HCT116 (cell line): ENCODE results near the gene MLH1. TPM values are rescaled to one million over a fixed set of nuclear protein-coding genes. Genes with fewer than 3 reads are reported as not detected.

ENCODE experiments used
- ATAC-seq: fragments of 200-7000 bp; cut with Tn5 transposase; 2 replicates; pipeline ENCODE4 v1.9.1; 2020; ENCODE audit warnings: mild to moderate bottlenecking, moderate library complexity
- BruUV-seq: library from RNA; stranded (reverse); fragments of 400-500 nt; replicated peaks from 2 replicates; lab custom pipeline; 2021; lab: Mats Ljungman, UMichigan
- CTCF ChIA-PET: fragments of 300-600 bp; sonication (Branson Sonifier 250); formaldehyde crosslinking; loops from one replicate; lab custom pipeline; 2021; ENCODE audit warnings: antibody characterized with exemption; lab: Charles Lee
- POLR2A ChIA-PET: fragments of 300-600, 350-600 bp; sonication (Branson Sonifier 250); formaldehyde crosslinking; loops from one replicate; lab custom pipeline; 2021; ENCODE audit warnings: antibody characterized with exemption; lab: Charles Lee
- RAD21 ChIA-PET, 2 experiments: fragments of 300-600 bp; sonication (Branson Sonifier 250); formaldehyde crosslinking; loops; one replicate each; lab custom pipeline; 2023; ENCODE audit warnings: low total read pairs in 2 of 2; ENCODE audit not compliant: uncharacterized antibody in 2 of 2, unreplicated experiment in 2 of 2, low non-redundant PET in 1 of 2; lab: Charles Lee
- DNase-seq: peaks from one replicate; pipeline ENCODE4 v3.0.0-alpha.2; 2010; ENCODE audit warnings: low read depth, low spot score
- H2AFZ ChIP-seq: fragments of 200-600 bp; shearing (Covaris generic), sonication (generic); 2 replicates; pipeline ENCODE4 v1.6.1; 2017; ENCODE audit warnings: low read depth, mixed run types, mixed read lengths, antibody characterized with exemption, low read length; ENCODE audit not compliant: poor library complexity, severe bottlenecking
- H3K27ac ChIP-seq: 2 replicates; pipeline ENCODE4 v1.5.1; 2012; ENCODE audit warnings: low read depth, low read length
- H3K27me3 ChIP-seq: fragments of 200-600 bp; sonication (generic); 2 replicates; pipeline ENCODE4 v1.6.1; 2016; ENCODE audit warnings: mixed run types, low read length, mixed read lengths; ENCODE audit not compliant: insufficient read depth
- H3K36me3 ChIP-seq, 2 experiments: fragments of 200-500 bp in 1 of 2; fragments of 200-600 bp in 1 of 2; sonication (Bioruptor generic) in 1 of 2; sonication (generic) in 1 of 2; 2 replicates each; pipeline versions ENCODE4 v1.5.1 to v1.6.1; 2014 to 2016; ENCODE audit warnings: low read length in 2 of 2, inconsistent platforms in 1 of 2, mixed read lengths in 1 of 2, mixed run types in 1 of 2; ENCODE audit not compliant: insufficient read depth in 2 of 2, control insufficient read depth in 1 of 2
- H3K4me1 ChIP-seq, 2 experiments: fragments of 200-600 bp in 1 of 2; sonication (generic) in 1 of 2; 2 replicates each; pipeline versions ENCODE4 v1.5.1 to v1.6.1; 2012 to 2017; ENCODE audit warnings: low read length in 2 of 2, inconsistent platforms in 1 of 2, mild to moderate bottlenecking in 1 of 2, mixed read lengths in 1 of 2, mixed run types in 1 of 2, moderate library complexity in 1 of 2; ENCODE audit not compliant: insufficient read depth in 2 of 2, control insufficient read depth in 1 of 2
- H3K4me2 ChIP-seq: fragments of 200-600 bp; sonication (generic); 2 replicates; pipeline ENCODE4 v1.6.1; 2017; ENCODE audit warnings: mixed run types, low read length, mixed read lengths
- H3K4me3 ChIP-seq, 2 experiments: fragments of 200-600 bp in 1 of 2; sonication (generic) in 1 of 2; replicated peaks in 1 of 2; 2 replicates each; pipeline ENCODE4 v1.5.1; 2011 to 2016; ENCODE audit warnings: low read length in 2 of 2, control low read depth in 1 of 2, low read depth in 1 of 2, mild to moderate bottlenecking in 1 of 2, mixed read lengths in 1 of 2, mixed run types in 1 of 2
- H3K79me2 ChIP-seq: fragments of 200-600 bp; sonication (generic); 2 replicates; pipeline ENCODE4 v1.6.1; 2017; ENCODE audit warnings: mild to moderate bottlenecking, mixed run types, low read length, moderate library complexity, mixed read lengths; ENCODE audit not compliant: insufficient read depth
- H3K9ac ChIP-seq: fragments of 200-600 bp; sonication (generic); 2 replicates; pipeline ENCODE4 v1.6.1; 2016; ENCODE audit warnings: low read length, mixed read lengths
- H3K9me2 ChIP-seq: fragments of 200-600 bp; sonication (generic), shearing (Covaris generic); 2 replicates; pipeline ENCODE4 v1.6.1; 2017; ENCODE audit warnings: mixed run types, mild to moderate bottlenecking, moderate library complexity; ENCODE audit not compliant: insufficient read depth
- H3K9me3 ChIP-seq, 2 experiments: fragments of 200-500 bp in 1 of 2; fragments of 200-600 bp in 1 of 2; sonication (Bioruptor generic) in 1 of 2; sonication (generic) in 1 of 2; 2 replicates each; pipeline ENCODE4 v1.6.1; 2014 to 2017; ENCODE audit warnings: low read length in 2 of 2, mixed read lengths in 2 of 2, inconsistent platforms in 1 of 2, low read depth in 1 of 2, mild to moderate bottlenecking in 1 of 2, mixed run types in 1 of 2, moderate library complexity in 1 of 2; ENCODE audit not compliant: control insufficient read depth in 1 of 2, insufficient read depth in 1 of 2
- H4K20me1 ChIP-seq: fragments of 200-600 bp; sonication (generic), shearing (Covaris generic); 2 replicates; pipeline ENCODE4 v1.6.1; 2017; ENCODE audit warnings: mixed run types, mild to moderate bottlenecking, moderate library complexity; ENCODE audit not compliant: insufficient read depth
- CEBPB ChIP-seq: IDR thresholded peaks from 2 replicates; pipeline ENCODE4 v1.6.1; 2012; ENCODE audit warnings: low read depth
- CTCF ChIP-seq, 3 experiments: fragments of 200-600 bp in 1 of 3; sonication (generic) in 1 of 3; IDR thresholded peaks in 2 of 3; conservative IDR thresholded peaks in 1 of 3; 2 replicates each; pipeline ENCODE4 v1.5.1; 2012 to 2017; ENCODE audit warnings: low read depth in 2 of 3, low read length in 2 of 3, antibody characterized with exemption in 1 of 3, borderline replicate concordance in 1 of 3, control low read depth in 1 of 3, mild to moderate bottlenecking in 1 of 3, mixed read lengths in 1 of 3, mixed run types in 1 of 3, moderate library complexity in 1 of 3; ENCODE audit not compliant: insufficient read depth in 1 of 3
- ELF1 ChIP-seq: IDR thresholded peaks from 2 replicates; pipeline ENCODE4 v1.6.1; 2012; ENCODE audit warnings: low read depth, borderline replicate concordance
- EZH2 ChIP-seq: fragments of 200-600 bp; sonication (generic); IDR thresholded peaks from 2 replicates; pipeline ENCODE4 v1.6.1; 2017; ENCODE audit warnings: antibody characterized with exemption, mixed run types
- FOSL1 ChIP-seq: IDR thresholded peaks from 2 replicates; pipeline ENCODE4 v1.6.1; 2012; ENCODE audit warnings: low read depth
- JUND ChIP-seq: IDR thresholded peaks from 2 replicates; pipeline ENCODE4 v1.6.1; 2012
- MAX ChIP-seq: IDR thresholded peaks from 2 replicates; pipeline ENCODE4 v1.6.1; 2012
- POLR2A ChIP-seq: IDR thresholded peaks from 2 replicates; pipeline ENCODE4 v1.7.0; 2011; ENCODE audit warnings: borderline replicate concordance; ENCODE audit not compliant: insufficient read depth, insufficient read length; ENCODE audit errors: extremely low read depth
- RAD21 ChIP-seq: IDR thresholded peaks from 2 replicates; pipeline ENCODE4 v1.6.1; 2012; ENCODE audit warnings: low read depth, mild to moderate bottlenecking
- SIN3A ChIP-seq: IDR thresholded peaks from 2 replicates; pipeline ENCODE4 v1.6.1; 2012; ENCODE audit warnings: low read depth
- SP1 ChIP-seq: IDR thresholded peaks from 2 replicates; pipeline ENCODE4 v1.6.1; 2012; ENCODE audit warnings: low read depth
- SRF ChIP-seq: IDR thresholded peaks from 2 replicates; pipeline ENCODE4 v1.6.1; 2012; ENCODE audit warnings: low read depth
- TCF7L2 ChIP-seq: IDR thresholded peaks from 2 replicates; pipeline ENCODE4 v1.7.0; 2011; ENCODE audit warnings: borderline replicate concordance, inconsistent platforms; ENCODE audit not compliant: insufficient read depth, insufficient read length; ENCODE audit errors: extremely low read depth
- YY1 ChIP-seq: IDR thresholded peaks from 2 replicates; pipeline ENCODE4 v1.6.1; 2011; ENCODE audit warnings: low read length, low read depth, moderate library complexity, mild to moderate bottlenecking; ENCODE audit not compliant: insufficient replicate concordance; ENCODE audit errors: extremely low read depth
- ZFX ChIP-seq: fragments of 450-650 bp; IDR thresholded peaks from 2 replicates; pipeline ENCODE4 v1.6.1; 2017
- ZNF274 ChIP-seq: fragments of 200-500 bp; sonication (Bioruptor generic); IDR thresholded peaks from 2 replicates; pipeline ENCODE4 v1.6.1; 2014; ENCODE audit warnings: mild to moderate bottlenecking, low read depth, low read length, inconsistent platforms
- intact Hi-C: fragments of 100-400 bp; cut with micrococcal nuclease; formaldehyde crosslinking; loops from 2 replicates; pipeline ENCODE4 v1.10.0; 2022
- total RNA-seq: library from RNA; stranded (reverse); gene quantifications from one replicate; pipeline ENCODE4 v1.2.1, GENCODE V29; 2021; ENCODE audit not compliant: unreplicated experiment

The MLH1 gene
- total RNA-seq, 1 experiment from 2014 or later, result 9.6 TPM

GRCh38 chr3:37092484-37092883 is 99.2 kb downstream of the MLH1 start:
- Histone ChIP-seq H4K20me1 (no peaks in the 10 kb centered on the region), H3K9me3 (no peaks in the 10 kb centered on the region), H3K4me1 (no peaks in the 10 kb centered on the region; a peak in 1 of 4 replicates), H3K27ac (no peak overlapping the region), H3K4me3 (no peak overlapping the region), H3K79me2 (no peaks in the 10 kb centered on the region; the same call in 1 of the 2 replicates), H2AFZ (no peak overlapping the region), H3K9me2 (no peaks in the 10 kb centered on the region), H3K4me2 (no peak overlapping the region), H3K9ac (no peak overlapping the region), H3K36me3 (no peaks in the 10 kb centered on the region), H3K27me3 (no peaks in the 10 kb centered on the region)
- TF ChIP-seq CTCF (IDR thresholded peaks at IDR 0.05 in 2 of 3, conservative IDR thresholded peaks at IDR 0.05 in 1 of 3; ENCODE audit: borderline replicate concordance in 1 of 3, insufficient read depth in 1 of 3, low read depth in 2 of 3, low read length in 2 of 3) (no peak), SP1 (no peak), FOSL1 (no peak), MAX (no peak), ELF1 (no peak), SIN3A (no peak), TCF7L2 (no peak), RAD21 (no peak)
- ChIA-PET CTCF (no interaction called here), POLR2A (no interaction called here), RAD21 (no interaction called here)
- no peak for DNase-seq
- ATAC-seq, result no peak
- intact Hi-C loops, result no loop called here
- no TSS peak for BruUV-seq

- DNase-seq (no peak), ATAC-seq (no peak)
- ChIA-PET POLR2A (no interaction called here), RAD21 (no interaction called here), CTCF (no interaction called here)
- Histone ChIP-seq H3K27me3 (no peaks in the 10 kb centered on the region), H3K4me3 (no peak overlapping the region), H3K9me2 (no peaks in the 10 kb centered on the region), H3K9me3 (no peaks in the 10 kb centered on the region), H2AFZ (no peak overlapping the region), H3K9ac (no peak overlapping the region), H3K4me1 (no peaks in the 10 kb centered on the region; a peak in 1 of 4 replicates), H3K79me2 (no peaks in the 10 kb centered on the region; the same call in 1 of the 2 replicates), H4K20me1 (no peaks in the 10 kb centered on the region), H3K36me3 (no peaks in the 10 kb centered on the region), H3K27ac (no peak overlapping the region), H3K4me2 (no peak overlapping the region)
- BruUV-seq, result no TSS peak
- intact Hi-C loops, result no loop called here
- TF ChIP-seq MAX (no peak), TCF7L2 (no peak), CEBPB (no peak), EZH2 (no peak), YY1 (no peak), FOSL1 (no peak), SP1 (no peak), RAD21 (no peak), JUND (no peak), SIN3A (no peak), ELF1 (no peak), ZFX (no peak), ZNF274 (no peak), POLR2A (no peak), CTCF (IDR thresholded peaks at IDR 0.05 in 2 of 3, conservative IDR thresholded peaks at IDR 0.05 in 1 of 3; ENCODE audit: borderline replicate concordance in 1 of 3, insufficient read depth in 1 of 3, low read depth in 2 of 3, low read length in 2 of 3) (no peak), SRF (no peak)
These were observed 100.2 kb downstream of the MLH1 start for GRCh38 chr3:37093481-37093880.
